Karpas-422 (cell line): ENCODE results near the gene CFAP91. TPM values are rescaled to one million over a fixed set of nuclear protein-coding genes. Genes with fewer than 3 reads are reported as not detected.

Experiments used
- DNase-seq: peaks from one replicate; pipeline ENCODE4 v3.0.0-alpha.2; 2015
- H2AFZ ChIP-seq: fragments of 200-600 bp; sonication (generic); 2 replicates; pipeline ENCODE4 v1.6.1; 2014; ENCODE audit warnings: antibody characterized with exemption, low read length, mixed read lengths
- H3K27ac ChIP-seq: fragments of 200-600 bp; sonication (generic); 2 replicates; pipeline ENCODE4 v1.5.1; 2014; ENCODE audit warnings: mild to moderate bottlenecking, low read length, moderate library complexity
- H3K27me3 ChIP-seq: fragments of 200-600 bp; sonication (generic); 2 replicates; pipeline ENCODE4 v1.6.1; 2014; ENCODE audit warnings: low read length, mixed read lengths
- H3K36me3 ChIP-seq: fragments of 200-600 bp; sonication (generic); 2 replicates; pipeline ENCODE4 v1.6.1; 2014; ENCODE audit warnings: low read length, mixed read lengths; ENCODE audit not compliant: insufficient read depth
- H3K4me1 ChIP-seq: fragments of 200-600 bp; sonication (generic); 2 replicates; pipeline ENCODE4 v1.6.1; 2014; ENCODE audit warnings: mild to moderate bottlenecking, low read length, mixed read lengths
- H3K4me2 ChIP-seq: fragments of 200-600 bp; sonication (generic); 2 replicates; pipeline ENCODE4 v1.6.1; 2014; ENCODE audit warnings: low read length, low read depth, mild to moderate bottlenecking; ENCODE audit not compliant: poor library complexity, severe bottlenecking
- H3K4me3 ChIP-seq: fragments of 200-600 bp; sonication (generic); 2 replicates; pipeline ENCODE4 v1.5.1; 2014; ENCODE audit warnings: mild to moderate bottlenecking, antibody characterized with exemption, low read length, mixed read lengths
- H3K79me2 ChIP-seq: fragments of 200-600 bp; sonication (generic); 2 replicates; pipeline ENCODE4 v1.6.1; 2014; ENCODE audit warnings: mild to moderate bottlenecking, low read length, mixed read lengths
- H3K9ac ChIP-seq: fragments of 200-600 bp; sonication (generic); 2 replicates; pipeline ENCODE4 v1.6.0; 2014; ENCODE audit warnings: low read length
- H3K9me2 ChIP-seq: fragments of 200-600 bp; sonication (generic), shearing (Covaris generic); replicated peaks from 2 replicates; pipeline ENCODE4 v1.6.0; 2014; ENCODE audit warnings: mild to moderate bottlenecking, low read length, moderate library complexity; ENCODE audit not compliant: insufficient read depth
- H3K9me3 ChIP-seq: fragments of 300-700, 200-600 bp; sonication (generic); 2 replicates; pipeline ENCODE4 v1.6.1; 2014; ENCODE audit warnings: low read length, mixed read lengths
- H4K20me1 ChIP-seq: fragments of 200-600 bp; sonication (generic); 2 replicates; pipeline ENCODE4 v1.6.1; 2014; ENCODE audit warnings: mild to moderate bottlenecking, antibody characterized with exemption, low read length, low read depth; ENCODE audit not compliant: insufficient read depth
- total RNA-seq: library from RNA; depleted of rRNA; stranded (reverse); fragments of >200 nt; shearing (Covaris generic); gene quantifications from 2 replicates; pipeline ENCODE4 v1.2.3, GENCODE V29; 2014; ENCODE audit warnings: low replicate concordance

The CFAP91 gene
- total RNA-seq, 1 experiment from 2014 or later: not detected

DNA sequence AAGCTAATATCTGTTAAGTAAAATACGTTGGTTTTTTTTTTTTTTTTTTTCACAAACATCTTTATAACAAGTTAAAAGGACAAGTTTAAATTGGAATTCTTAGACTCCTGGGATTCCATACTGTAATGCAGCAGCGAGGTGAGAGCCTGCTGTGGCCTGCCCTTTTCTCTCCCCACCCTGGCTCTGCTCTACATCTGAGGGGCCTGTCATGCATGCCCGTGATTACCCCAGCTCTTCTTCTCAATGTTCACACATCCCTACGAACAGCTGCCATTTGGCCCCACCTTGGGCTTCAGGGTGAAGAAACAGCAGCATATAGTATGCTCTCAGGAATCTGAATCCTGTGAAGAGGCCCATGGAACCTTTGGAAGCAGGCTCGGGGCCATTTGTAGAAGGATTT, 14.7 kb downstream of the CFAP91 start:
- Histone ChIP-seq H3K4me3 (no peak overlapping the region), H4K20me1 (no peaks in the 10 kb centered on the region), H3K9me3 (no peaks in the 10 kb centered on the region), H3K36me3 (no peaks in the 10 kb centered on the region), H3K4me2 (no peak overlapping the region), H2AFZ (no peak overlapping the region), H3K9me2 (no peaks in the 10 kb centered on the region), H3K27me3 (no peaks in the 10 kb centered on the region), H3K9ac (no peak overlapping the region), H3K4me1 (no peaks in the 10 kb centered on the region), H3K79me2 (no peaks in the 10 kb centered on the region), H3K27ac (no peak overlapping the region)
- DNase-seq: no peak

DNA sequence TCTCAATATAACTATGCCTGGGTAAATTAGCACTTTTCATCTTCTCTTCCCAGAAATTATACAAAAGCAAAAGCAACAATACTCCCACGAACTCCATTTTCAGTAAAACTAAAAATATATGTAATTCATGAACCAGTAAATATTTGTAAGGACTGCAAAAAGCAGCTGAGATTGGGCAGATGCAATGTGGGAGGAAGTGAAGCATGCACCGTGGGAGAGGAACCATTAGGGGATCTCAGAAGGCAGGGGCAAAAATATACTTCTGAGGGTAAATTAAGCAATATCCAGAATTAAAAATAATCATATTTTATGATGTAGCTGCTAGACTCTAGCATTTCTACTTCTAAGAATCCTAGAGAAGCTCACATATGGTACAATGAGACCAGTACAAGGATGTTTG, 20.2 kb downstream of the CFAP91 start:
- no peaks in the 10 kb centered on the region for H4K20me1 ChIP-seq
- no peaks in the 10 kb centered on the region for H3K9me2 ChIP-seq
- no peaks in the 10 kb centered on the region for H3K36me3 ChIP-seq
- no peaks in the 10 kb centered on the region for H3K4me1 ChIP-seq
- H3K79me2 ChIP-seq: no peaks in the 10 kb centered on the region
- H3K27me3 ChIP-seq: no peaks in the 10 kb centered on the region
- no peak overlapping the region for H3K27ac ChIP-seq
- no peak for DNase-seq
- no peak overlapping the region for H3K4me3 ChIP-seq
- H3K4me2 ChIP-seq: no peak overlapping the region
- no peak overlapping the region for H2AFZ ChIP-seq
- H3K9ac ChIP-seq: no peak overlapping the region
- no peaks in the 10 kb centered on the region for H3K9me3 ChIP-seq

DNA sequence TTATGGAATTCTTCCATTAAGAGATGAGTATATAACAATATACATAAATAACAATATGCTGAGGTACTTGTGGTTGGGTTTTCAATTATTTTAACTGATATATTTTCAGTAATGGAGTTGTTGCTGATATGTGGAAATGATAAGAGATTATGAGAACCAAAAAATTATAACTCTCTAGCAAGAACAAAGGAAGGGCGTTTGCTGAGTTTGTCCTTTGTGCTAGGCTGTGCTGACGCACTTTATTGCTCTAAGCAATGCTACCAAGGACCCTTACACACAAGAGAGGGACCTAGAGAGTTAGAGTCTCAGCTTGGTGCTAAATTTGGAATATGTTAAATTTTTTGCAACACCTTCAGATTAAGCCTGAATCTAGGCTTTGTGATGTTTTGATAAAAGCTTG, 24.1 kb downstream of the CFAP91 start:
- no peaks in the 10 kb centered on the region for H3K79me2 ChIP-seq
- no peak overlapping the region for H2AFZ ChIP-seq
- no peaks in the 10 kb centered on the region for H3K27me3 ChIP-seq
- H3K4me3 ChIP-seq: no peak overlapping the region
- DNase-seq: no peak
- no peaks in the 10 kb centered on the region for H3K9me2 ChIP-seq
- H3K36me3 ChIP-seq: no peaks in the 10 kb centered on the region
- H3K9me3 ChIP-seq: no peaks in the 10 kb centered on the region
- H3K27ac ChIP-seq: no peak overlapping the region
- no peaks in the 10 kb centered on the region for H3K4me1 ChIP-seq
- H3K9ac ChIP-seq: no peak overlapping the region
- no peak overlapping the region for H3K4me2 ChIP-seq
- no peaks in the 10 kb centered on the region for H4K20me1 ChIP-seq

DNA sequence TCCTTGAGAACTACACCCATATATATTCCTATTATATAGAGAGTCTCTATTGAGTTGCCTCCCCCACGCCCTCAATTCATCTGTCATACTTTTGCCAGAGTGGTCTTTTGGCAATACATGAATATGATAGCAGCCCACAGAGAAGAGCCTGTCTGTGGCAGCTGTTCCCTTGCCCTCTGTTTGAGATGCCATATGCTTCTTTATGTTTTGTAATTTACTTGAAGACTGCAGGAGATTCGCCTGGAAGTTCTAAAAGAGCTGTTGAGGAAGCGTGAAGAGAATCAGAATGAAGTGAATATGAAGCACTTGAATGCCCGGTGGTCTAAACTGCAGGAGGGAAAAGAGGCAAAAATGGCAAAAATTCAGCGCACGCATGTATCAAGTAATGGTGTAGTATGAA, 27.2 kb downstream of the CFAP91 start:
- H3K9ac ChIP-seq: no peak overlapping the region

DNA sequence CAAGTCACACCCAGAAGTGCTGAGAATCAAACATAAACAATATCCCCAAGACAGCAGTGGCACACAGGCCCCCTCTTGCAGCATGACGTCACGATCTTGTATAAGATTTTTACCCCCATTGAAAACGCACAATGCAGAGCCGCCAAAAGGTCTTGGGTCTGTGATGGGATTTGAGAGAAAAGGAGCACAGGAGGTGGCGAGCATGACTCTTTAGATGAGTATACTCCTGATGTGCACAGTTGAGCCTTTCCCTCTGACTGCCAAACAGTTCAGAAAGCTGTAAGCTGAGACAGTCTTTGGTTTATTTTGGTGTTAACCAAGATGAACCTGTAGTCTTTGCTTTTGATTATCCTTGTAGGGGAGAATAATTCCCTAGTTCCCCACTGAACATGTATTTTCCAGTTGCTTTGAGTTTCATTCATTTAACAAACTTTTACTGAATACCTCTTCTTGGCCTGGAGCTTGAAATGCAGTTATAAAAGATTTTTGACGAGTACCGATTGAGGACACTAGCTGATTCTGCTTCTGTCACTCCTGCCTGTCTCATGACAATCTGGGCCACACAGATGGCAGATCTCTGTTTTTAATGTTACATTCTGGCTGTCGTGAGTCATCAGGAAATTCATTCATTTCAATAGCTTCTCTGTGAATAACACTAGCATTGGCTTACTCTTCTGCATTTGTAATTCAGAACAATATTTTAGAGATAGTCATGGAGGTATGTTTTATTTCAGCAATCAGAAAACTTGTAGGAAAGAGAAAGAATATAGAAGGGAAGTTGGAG, 28.9 kb downstream of the CFAP91 start:
- Histone ChIP-seq H3K27me3 (no peaks in the 10 kb centered on the region), H2AFZ (no peak overlapping the region), H3K79me2 (no peaks in the 10 kb centered on the region), H3K4me1 (no peaks in the 10 kb centered on the region), H3K4me2 (no peak overlapping the region), H3K27ac (no peak overlapping the region), H3K36me3 (no peaks in the 10 kb centered on the region), H4K20me1 (no peaks in the 10 kb centered on the region), H3K9me3 (no peaks in the 10 kb centered on the region), H3K9ac (no peak overlapping the region), H3K9me2 (no peaks in the 10 kb centered on the region), H3K4me3 (no peak overlapping the region)
- no peak for DNase-seq

More for the DNA sequence above, 27.2 kb downstream of the CFAP91 start:
- H3K4me1 ChIP-seq: no peaks in the 10 kb centered on the region
- no peak overlapping the region for H2AFZ ChIP-seq
- H4K20me1 ChIP-seq: no peaks in the 10 kb centered on the region
- no peaks in the 10 kb centered on the region for H3K36me3 ChIP-seq
- no peaks in the 10 kb centered on the region for H3K27me3 ChIP-seq
- H3K4me2 ChIP-seq: no peak overlapping the region
- no peak overlapping the region for H3K27ac ChIP-seq
- no peaks in the 10 kb centered on the region for H3K79me2 ChIP-seq
- H3K9me2 ChIP-seq: no peaks in the 10 kb centered on the region
- no peaks in the 10 kb centered on the region for H3K9me3 ChIP-seq
- H3K4me3 ChIP-seq: no peak overlapping the region
- DNase-seq: no peak

DNA sequence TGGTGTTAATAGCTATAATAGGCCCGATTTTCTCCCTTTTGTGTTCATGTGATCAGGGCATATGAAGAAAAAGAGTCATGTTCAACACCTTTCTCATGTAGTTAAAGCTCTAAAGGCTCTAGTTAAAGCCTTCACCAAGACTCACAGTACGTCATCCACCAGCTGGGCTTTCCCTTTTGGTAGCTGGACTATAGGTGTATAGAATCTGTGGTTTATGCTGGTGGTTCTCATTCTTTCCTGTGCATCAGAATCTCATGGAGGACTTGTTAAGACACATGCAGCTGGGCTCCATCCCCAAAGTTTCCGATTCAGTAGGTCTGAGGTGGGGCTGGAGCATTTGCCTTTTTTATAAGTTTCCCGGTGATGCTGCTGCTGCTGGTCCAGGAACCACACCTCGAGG, 31.0 kb downstream of the CFAP91 start:
- Histone ChIP-seq H3K9me2 (no peaks in the 10 kb centered on the region), H3K4me1 (peaks cover 4% of the 10 kb centered on the region; the same call in 1 of the 2 replicates), H4K20me1 (no peaks in the 10 kb centered on the region), H3K27me3 (no peaks in the 10 kb centered on the region), H2AFZ (no peak overlapping the region), H3K4me2 (no peak overlapping the region), H3K9me3 (no peaks in the 10 kb centered on the region), H3K27ac (no peak overlapping the region), H3K9ac (no peak overlapping the region), H3K4me3 (no peak overlapping the region), H3K79me2 (no peaks in the 10 kb centered on the region), H3K36me3 (no peaks in the 10 kb centered on the region)
- DNase-seq: no peak

DNA sequence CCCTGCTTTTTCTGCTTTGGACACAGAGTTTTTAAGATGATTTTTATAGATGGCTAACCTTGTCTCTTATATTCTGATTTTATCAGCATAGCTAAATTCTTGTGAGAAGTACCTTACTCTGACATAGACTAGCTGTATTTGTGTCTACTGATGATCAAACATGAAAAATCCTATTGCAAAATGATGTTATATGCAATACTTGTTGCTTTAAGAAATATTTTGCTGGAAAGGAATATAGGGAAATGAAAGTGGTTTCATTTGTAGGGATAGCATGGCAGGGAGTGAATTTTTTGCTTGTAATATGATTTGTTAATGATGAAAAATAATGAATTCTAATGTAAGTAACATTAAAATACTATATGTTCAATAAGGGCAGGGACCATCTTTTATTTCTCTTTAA, 35.9 kb downstream of the CFAP91 start:
- Histone ChIP-seq H4K20me1 (no peaks in the 10 kb centered on the region), H3K4me2 (no peak overlapping the region), H3K27ac (no peak overlapping the region), H3K79me2 (no peaks in the 10 kb centered on the region), H3K9me2 (no peaks in the 10 kb centered on the region), H3K9me3 (no peaks in the 10 kb centered on the region), H3K4me1 (peaks cover 4% of the 10 kb centered on the region; the same call in 1 of the 2 replicates), H2AFZ (no peak overlapping the region), H3K27me3 (no peaks in the 10 kb centered on the region), H3K9ac (no peak overlapping the region), H3K36me3 (no peaks in the 10 kb centered on the region), H3K4me3 (no peak overlapping the region)
- no peak for DNase-seq

DNA sequence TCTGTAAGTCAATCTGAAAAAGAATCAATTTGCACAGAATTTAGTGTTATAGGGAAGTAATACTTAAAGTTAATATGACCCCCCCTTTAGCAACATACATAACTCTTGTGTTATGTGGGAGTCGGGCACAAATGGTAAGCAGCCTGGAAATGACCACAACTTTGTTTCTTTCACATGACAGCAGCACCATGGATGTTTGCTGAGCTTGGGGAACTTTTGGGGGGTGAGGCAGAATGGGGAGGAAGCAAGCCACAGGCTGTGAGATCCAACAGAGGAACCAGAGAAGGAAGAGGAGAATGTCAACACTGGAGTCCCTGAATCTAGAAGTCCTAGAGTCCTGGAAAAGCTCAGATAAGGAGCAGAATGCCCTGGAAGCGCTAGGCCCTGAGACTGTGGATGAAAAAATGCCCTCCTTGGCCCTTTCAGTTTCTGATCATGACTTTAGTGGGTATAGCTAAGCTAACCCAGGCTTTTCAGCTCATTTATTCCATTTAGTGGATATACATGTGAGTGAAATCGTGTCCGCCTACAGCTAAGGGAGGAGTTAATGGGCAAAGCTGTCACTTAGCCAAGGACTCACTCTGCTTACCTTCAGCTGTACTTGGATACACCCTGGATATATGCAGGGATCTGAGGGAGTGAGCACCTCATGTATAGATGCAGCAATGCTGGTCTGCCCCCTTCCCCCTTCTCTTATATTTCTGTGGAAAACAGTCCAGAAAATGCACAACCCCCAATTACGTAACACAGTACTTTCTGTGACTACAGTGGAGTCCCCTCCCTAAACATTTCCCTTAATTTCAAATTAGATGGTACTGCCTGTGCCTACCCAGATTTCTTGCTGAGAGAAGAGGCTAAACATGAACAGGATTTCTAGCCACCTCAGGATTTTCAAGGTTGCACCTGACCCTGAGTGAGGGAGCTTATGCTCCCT, 39.1 kb downstream of the CFAP91 start:
- no peak overlapping the region for H3K4me3 ChIP-seq
- H3K9me3 ChIP-seq: no peaks in the 10 kb centered on the region
- H3K36me3 ChIP-seq: no peaks in the 10 kb centered on the region
- H2AFZ ChIP-seq: no peak overlapping the region
- no peak overlapping the region for H3K9ac ChIP-seq
- H3K27me3 ChIP-seq: no peaks in the 10 kb centered on the region
- no peaks in the 10 kb centered on the region for H3K9me2 ChIP-seq
- H4K20me1 ChIP-seq: no peaks in the 10 kb centered on the region
- H3K4me2 ChIP-seq: no peak overlapping the region
- H3K79me2 ChIP-seq: no peaks in the 10 kb centered on the region
- no peak for DNase-seq
- H3K27ac ChIP-seq: no peak overlapping the region
- peaks cover 4% of the 10 kb centered on the region; the same call in 1 of the 2 replicates for H3K4me1 ChIP-seq
